Fibroblast of pulmonary artery (primary cell): ENCODE data around the gene ELF2.
"Not testable (repeated sequence)": the region's sequence is repeated elsewhere in the genome, so short reads cannot be mapped to it uniquely, and the experiment has no call there.

ENCODE experiments used
- DNase-seq: peaks from one replicate; pipeline ENCODE4 v3.0.0-alpha.2; 2010; ENCODE audit warnings: low read depth
- H3K4me3 ChIP-seq: replicated peaks from 2 replicates; pipeline ENCODE4 v1.5.1; 2011; ENCODE audit warnings: low read depth, mild to moderate bottlenecking, control low read depth, low read length, moderate library complexity
- TF ChIP-seq, protein P1 (sequence below): IDR thresholded peaks from 2 replicates; pipeline ENCODE4 v1.5.1; 2011; ENCODE audit warnings: mild to moderate bottlenecking, control low read depth, low read length, inconsistent platforms; ENCODE audit errors: missing control alignments

Gene ELF2

DNA sequence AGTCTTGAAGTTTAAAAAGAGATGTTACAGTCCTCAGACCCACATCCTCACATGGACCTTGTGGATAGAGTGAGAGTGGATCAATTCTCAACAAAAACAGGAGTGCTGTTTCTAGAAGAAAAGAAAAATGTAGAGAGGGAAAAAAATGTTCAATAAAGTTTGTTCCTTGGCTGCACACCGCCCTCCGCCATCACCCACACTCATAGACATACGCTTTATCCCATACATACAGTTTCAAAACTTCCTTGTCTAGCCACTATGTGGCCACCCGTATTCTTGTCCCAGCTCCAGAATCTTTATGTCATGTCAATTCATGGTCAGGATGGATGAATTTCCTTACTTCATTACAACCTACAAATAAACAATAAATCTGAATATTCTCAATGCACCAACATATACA, 23.5 kb upstream of the ELF2 start:
- TF ChIP-seq, protein P1, sequence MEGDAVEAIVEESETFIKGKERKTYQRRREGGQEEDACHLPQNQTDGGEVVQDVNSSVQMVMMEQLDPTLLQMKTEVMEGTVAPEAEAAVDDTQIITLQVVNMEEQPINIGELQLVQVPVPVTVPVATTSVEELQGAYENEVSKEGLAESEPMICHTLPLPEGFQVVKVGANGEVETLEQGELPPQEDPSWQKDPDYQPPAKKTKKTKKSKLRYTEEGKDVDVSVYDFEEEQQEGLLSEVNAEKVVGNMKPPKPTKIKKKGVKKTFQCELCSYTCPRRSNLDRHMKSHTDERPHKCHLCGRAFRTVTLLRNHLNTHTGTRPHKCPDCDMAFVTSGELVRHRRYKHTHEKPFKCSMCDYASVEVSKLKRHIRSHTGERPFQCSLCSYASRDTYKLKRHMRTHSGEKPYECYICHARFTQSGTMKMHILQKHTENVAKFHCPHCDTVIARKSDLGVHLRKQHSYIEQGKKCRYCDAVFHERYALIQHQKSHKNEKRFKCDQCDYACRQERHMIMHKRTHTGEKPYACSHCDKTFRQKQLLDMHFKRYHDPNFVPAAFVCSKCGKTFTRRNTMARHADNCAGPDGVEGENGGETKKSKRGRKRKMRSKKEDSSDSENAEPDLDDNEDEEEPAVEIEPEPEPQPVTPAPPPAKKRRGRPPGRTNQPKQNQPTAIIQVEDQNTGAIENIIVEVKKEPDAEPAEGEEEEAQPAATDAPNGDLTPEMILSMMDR: no peak
- no peak for DNase-seq
- H3K4me3 ChIP-seq: no peak overlapping the region

- no peak for DNase-seq
- TF ChIP-seq, protein P1: no peak
- H3K4me3 ChIP-seq: no peak overlapping the region
These were observed 23.1 kb upstream of the ELF2 start for GRCh38 chr4:139200102-139200501.

DNA sequence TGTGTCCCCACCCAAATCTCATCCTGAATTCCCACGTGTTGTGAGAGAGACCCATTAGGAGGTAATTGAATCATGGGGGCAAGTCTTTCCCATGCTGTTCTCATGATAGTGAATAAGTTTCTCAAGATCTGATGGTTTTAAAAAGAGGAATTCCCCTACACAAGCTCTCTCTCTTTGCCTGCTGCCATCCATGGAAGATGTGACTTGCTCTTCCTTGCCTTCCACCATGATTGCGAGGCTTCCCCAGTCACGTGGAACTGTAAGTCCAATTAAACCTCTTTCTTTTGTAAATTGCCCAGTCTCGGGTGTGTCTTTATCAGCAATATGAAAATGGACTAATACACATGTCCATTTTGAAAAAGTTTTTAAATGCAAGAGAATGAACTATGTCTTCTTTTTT, 20.2 kb upstream of the ELF2 start:
- not testable (repeated sequence) for H3K4me3 ChIP-seq, DNase-seq

GRCh38 chr4:139196462-139196861, 19.4 kb upstream of the ELF2 start:
- H3K4me3 ChIP-seq: no peak overlapping the region
- no peak for DNase-seq
- TF ChIP-seq, protein P1: no peak

- no peak for DNase-seq
- TF ChIP-seq, protein P1: no peak
- H3K4me3 ChIP-seq: no peak overlapping the region
These were observed 14.4 kb upstream of the ELF2 start for GRCh38 chr4:139191373-139191772.

DNA sequence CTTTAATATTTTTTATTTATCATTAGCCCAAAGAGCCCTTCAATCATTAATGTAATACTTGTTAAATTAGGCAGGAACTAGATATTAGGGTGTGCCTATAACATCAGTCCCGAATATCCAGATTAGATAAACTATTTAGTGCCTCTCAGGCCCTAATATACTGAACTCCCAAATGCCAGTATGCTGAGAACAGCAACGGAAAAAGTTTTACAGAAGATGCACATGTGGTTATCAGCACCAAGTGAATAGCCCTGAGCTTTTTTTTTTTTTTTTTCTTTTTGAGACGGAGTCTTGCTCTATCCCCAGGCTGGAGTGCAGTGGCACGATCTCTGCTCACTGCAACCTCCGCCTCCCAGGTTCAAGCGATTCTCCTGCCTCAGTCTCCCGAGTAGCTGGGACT, 13.0 kb upstream of the ELF2 start:
- H3K4me3 ChIP-seq: no peak overlapping the region
- no peak for DNase-seq
- TF ChIP-seq, protein P1: no peak

DNA sequence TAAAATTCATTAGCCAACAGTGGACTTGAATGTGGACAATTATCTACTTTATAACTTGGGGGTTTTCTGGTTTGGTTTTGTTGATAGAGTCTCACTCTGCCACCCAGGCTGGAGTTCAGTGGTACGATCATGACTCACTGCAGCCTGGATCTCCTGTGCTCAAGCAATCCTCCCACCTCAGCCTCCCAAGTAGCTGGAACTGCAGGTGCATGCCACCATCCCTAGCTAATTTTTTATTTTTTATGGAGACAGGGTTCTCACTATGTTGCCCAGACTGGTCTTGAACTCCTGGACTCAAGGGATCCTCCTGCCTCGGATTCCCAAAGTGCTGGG, 12.4 kb upstream of the ELF2 start:
- H3K4me3 ChIP-seq: no peak overlapping the region
- TF ChIP-seq, protein P1: no peak
- no peak for DNase-seq
